SK-N-SH (cell line): ENCODE data around the gene KRTAP10-1. TPM values are rescaled to one million over a fixed set of nuclear protein-coding genes. Genes with fewer than 3 reads are reported as not detected.
A peak's percentile ranks its signal among the peaks of the same experiment; 100 is the strongest.
"Not testable (repeated sequence)": the region's sequence is repeated elsewhere in the genome, so short reads cannot be mapped to it uniquely, and the experiment has no call there.

Experiments used
- CTCF ChIA-PET: fragments of 300-600, 350-600 bp; formaldehyde crosslinking; extraction: SDS; loops from one replicate; lab custom pipeline; 2021; lab: Yijun Ruan, JAX
- POLR2A ChIA-PET: fragments of 350-600 bp; sonication (Branson Sonifier 250); formaldehyde crosslinking; extraction: SDS; loops from one replicate; lab custom pipeline; 2020; ENCODE audit warnings: antibody characterized with exemption, inconsistent platforms; lab: Yijun Ruan, JAX
- DNase-seq: peaks from one replicate; pipeline ENCODE4 v3.0.0; 2012
- H2AFZ ChIP-seq: fragments of 200-600 bp; sonication (generic); 2 replicates; pipeline ENCODE4 v1.8.1; 2016; ENCODE audit warnings: antibody characterized with exemption, mild to moderate bottlenecking, low read depth
- H3F3A ChIP-seq: fragments of 200-600 bp; sonication (generic); replicated peaks from 2 replicates; pipeline ENCODE3; 2016; ENCODE audit warnings: antibody characterized with exemption, mild to moderate bottlenecking; ENCODE audit not compliant: insufficient read depth
- H3K27ac ChIP-seq, 2 experiments: fragments of 200-500 bp in 1 of 2; fragments of 200-600 bp in 1 of 2; sonication (Bioruptor generic) in 1 of 2; sonication (generic), shearing (Covaris generic) in 1 of 2; 2 replicates each; pipeline versions ENCODE4 v1.5.1 to v1.6.1; 2014 to 2016; ENCODE audit warnings: low read depth in 2 of 2, inconsistent platforms in 1 of 2, low read length in 1 of 2, mild to moderate bottlenecking in 1 of 2, mixed read lengths in 1 of 2
- H3K27me3 ChIP-seq: fragments of 200-600 bp; sonication (generic), shearing (Covaris generic); 2 replicates; pipeline ENCODE4 v1.6.1; 2016; ENCODE audit warnings: mixed run types; ENCODE audit not compliant: insufficient read depth
- H3K36me3 ChIP-seq, 2 experiments: fragments of 200-500 bp in 1 of 2; fragments of 200-600 bp in 1 of 2; sonication (Bioruptor generic) in 1 of 2; sonication (generic) in 1 of 2; replicated peaks in 1 of 2; 2 replicates each; pipeline versions ENCODE3 to v1.5.1; 2014 to 2016; ENCODE audit warnings: low read length in 1 of 2, mild to moderate bottlenecking in 1 of 2; ENCODE audit not compliant: insufficient read depth in 2 of 2, control insufficient read depth in 1 of 2
- H3K4me1 ChIP-seq, 2 experiments: fragments of 200-500 bp in 1 of 2; fragments of 200-600 bp in 1 of 2; sonication (Bioruptor generic) in 1 of 2; sonication (generic), shearing (Covaris generic) in 1 of 2; 2 replicates each; pipeline versions ENCODE4 v1.5.1 to v1.6.1; 2014 to 2016; ENCODE audit warnings: low read depth in 1 of 2, low read length in 1 of 2, mixed run types in 1 of 2; ENCODE audit not compliant: insufficient read depth in 2 of 2, control insufficient read depth in 1 of 2
- H3K4me2 ChIP-seq: fragments of 200-600 bp; sonication (generic), shearing (Covaris generic); 2 replicates; pipeline ENCODE4 v1.6.1; 2017; ENCODE audit warnings: mixed run types
- H3K4me3 ChIP-seq, 2 experiments: fragments of 200-500 bp in 1 of 2; fragments of 200-600 bp in 1 of 2; sonication (Bioruptor generic) in 1 of 2; sonication (generic), shearing (Covaris generic) in 1 of 2; 2 replicates each; pipeline versions ENCODE4 v1.5.1 to v1.8.1; 2014 to 2016; ENCODE audit warnings: low read depth in 2 of 2, inconsistent platforms in 1 of 2, low read length in 1 of 2, mild to moderate bottlenecking in 1 of 2, mixed read lengths in 1 of 2, moderate library complexity in 1 of 2
- H3K79me2 ChIP-seq: fragments of 200-600 bp; sonication (generic); 2 replicates; pipeline ENCODE4 v1.8.1; 2017; ENCODE audit warnings: mild to moderate bottlenecking; ENCODE audit not compliant: insufficient read depth
- H3K9ac ChIP-seq: fragments of 200-600 bp; sonication (generic); 2 replicates; pipeline ENCODE4 v1.6.1; 2017; ENCODE audit warnings: mixed run types
- H3K9me2 ChIP-seq: fragments of 200-600 bp; sonication (generic); 2 replicates; pipeline ENCODE4 v1.6.1; 2017; ENCODE audit warnings: mixed run types
- H3K9me3 ChIP-seq: fragments of 200-600 bp; sonication (generic); 2 replicates; pipeline ENCODE4 v1.6.1; 2017; ENCODE audit warnings: mixed run types, mild to moderate bottlenecking, moderate library complexity
- H4K20me1 ChIP-seq: fragments of 200-600 bp; sonication (generic); 2 replicates; pipeline ENCODE4 v1.6.1; 2017; ENCODE audit warnings: mild to moderate bottlenecking, mixed run types; ENCODE audit not compliant: insufficient read depth
- EZH2phosphoT487 ChIP-seq: fragments of 200-600 bp; sonication (generic); IDR thresholded peaks from 2 replicates; pipeline ENCODE4 v1.6.1; 2017; ENCODE audit warnings: low read depth, mixed run types, mild to moderate bottlenecking, antibody characterized with exemption, moderate library complexity, borderline replicate concordance
- GATA2 ChIP-seq: sonication (generic); formaldehyde crosslinking; IDR thresholded peaks from 2 replicates; pipeline ENCODE4 v1.5.0; 2020; ENCODE audit warnings: mild to moderate bottlenecking, missing genetic modification reagents
- MXI1 ChIP-seq: IDR thresholded peaks from 2 replicates; pipeline ENCODE4 v1.6.1; 2012; ENCODE audit warnings: mild to moderate bottlenecking, low read depth, low read length, improper control_type of control experiment
- NFIC ChIP-seq: IDR thresholded peaks from 2 replicates; pipeline ENCODE4 v1.4.0; 2012; ENCODE audit warnings: borderline replicate concordance
- NRF1 ChIP-seq: IDR thresholded peaks from 2 replicates; pipeline ENCODE4 v1.6.1; 2012; ENCODE audit warnings: low read depth, mild to moderate bottlenecking, low read length
- RAD21 ChIP-seq: IDR thresholded peaks from 2 replicates; pipeline ENCODE4 v1.6.1; 2012; ENCODE audit warnings: mild to moderate bottlenecking, low read length
- RXRA ChIP-seq: IDR thresholded peaks from 2 replicates; pipeline ENCODE4 v1.4.0; 2012; ENCODE audit warnings: low read depth, mild to moderate bottlenecking, borderline replicate concordance
- SIN3A ChIP-seq: IDR thresholded peaks from 2 replicates; pipeline ENCODE4 v1.6.1; 2012; ENCODE audit warnings: low read depth, mild to moderate bottlenecking, low read length, moderate library complexity, borderline replicate concordance
- SMC3 ChIP-seq: IDR thresholded peaks from 2 replicates; pipeline ENCODE4 v1.6.1; 2012; ENCODE audit warnings: low read depth, low read length, improper control_type of control experiment
- WGBS: methylation state at CpG from one replicate; pipeline ENCODE4 v1.1.6; 2017; ENCODE audit warnings: low lambda C conversion rate; 5-methylcytosine and 5-hydroxymethylcytosine counted together
- polyA plus RNA-seq, 3 experiments: library from polyadenylated mRNA; depleted of rRNA; stranded (reverse); fragments of >200 nt; gene quantifications; 2 replicates each; pipeline ENCODE4 v1.2.3, GENCODE V29; 2012
- TF ChIP-seq, protein P1 (sequence below): IDR thresholded peaks from 2 replicates; pipeline ENCODE4; 2012

Gene KRTAP10-1
- polyA plus RNA-seq, 1 of the 3 experiments (the other 2 are of a cell fraction): not detected

GRCh38 chr21:44582055-44582454 lies 42.1 kb upstream of the KRTAP10-1 start:
- no peaks in the 10 kb centered on the region for H3K9me3 ChIP-seq
- no peaks in the 10 kb centered on the region for H4K20me1 ChIP-seq
- no peak for DNase-seq
- peaks cover 6% of the 10 kb centered on the region; the same call in 1 of the 2 replicates for H3K27me3 ChIP-seq
- peak; percentile 22; the same call in 1 of the 2 replicates for TF ChIP-seq GATA2 (CRISPR knock-in tag)
- TF ChIP-seq MXI1: peak; percentile 52; the same call in 1 of the 2 replicates
- no peak for TF ChIP-seq SIN3A
- no peak for TF ChIP-seq SMC3
- no peak for TF ChIP-seq RXRA
- no peak for TF ChIP-seq NRF1
- H3K79me2 ChIP-seq: no peaks in the 10 kb centered on the region
- 3% methylated on average over 10 of the region's 15 CpGs for WGBS
- H3K4me2 ChIP-seq: no peak overlapping the region
- H2AFZ ChIP-seq: no peak overlapping the region
- ChIA-PET CTCF (no interaction called here), POLR2A (no interaction called here)
- no peak overlapping the region for H3K27ac ChIP-seq
- H3K4me3 ChIP-seq: no peak overlapping the region; a peak in 1 of 4 replicates
- H3F3A ChIP-seq: no peaks in the 10 kb centered on the region
- H3K36me3 ChIP-seq: no peaks in the 10 kb centered on the region
- no peak overlapping the region for H3K9ac ChIP-seq
- H3K9me2 ChIP-seq: no peaks in the 10 kb centered on the region
- peaks cover 0 to 10% of the 10 kb centered on the region in 2 experiments; a peak in 1 of 4 replicates for H3K4me1 ChIP-seq

GRCh38 chr21:44581158-44581557 lies 41.2 kb upstream of the KRTAP10-1 start:
- 31% methylated on average over 3 of the region's 3 CpGs for WGBS
- Histone ChIP-seq H3K9me2 (no peaks in the 10 kb centered on the region), H3K27ac (no peak overlapping the region), H2AFZ (no peak overlapping the region), H3K9me3 (no peaks in the 10 kb centered on the region), H3K27me3 (peaks cover 8% of the 10 kb centered on the region; the same call in 1 of the 2 replicates), H3K4me2 (no peak overlapping the region), H3K4me1 (peaks cover 0 to 10% of the 10 kb centered on the region in 2 experiments; a peak in 1 of 4 replicates)
- POLR2A ChIA-PET: no interaction called here
- TF ChIP-seq GATA2 (CRISPR knock-in tag): no peak
- TF ChIP-seq, protein P1, sequence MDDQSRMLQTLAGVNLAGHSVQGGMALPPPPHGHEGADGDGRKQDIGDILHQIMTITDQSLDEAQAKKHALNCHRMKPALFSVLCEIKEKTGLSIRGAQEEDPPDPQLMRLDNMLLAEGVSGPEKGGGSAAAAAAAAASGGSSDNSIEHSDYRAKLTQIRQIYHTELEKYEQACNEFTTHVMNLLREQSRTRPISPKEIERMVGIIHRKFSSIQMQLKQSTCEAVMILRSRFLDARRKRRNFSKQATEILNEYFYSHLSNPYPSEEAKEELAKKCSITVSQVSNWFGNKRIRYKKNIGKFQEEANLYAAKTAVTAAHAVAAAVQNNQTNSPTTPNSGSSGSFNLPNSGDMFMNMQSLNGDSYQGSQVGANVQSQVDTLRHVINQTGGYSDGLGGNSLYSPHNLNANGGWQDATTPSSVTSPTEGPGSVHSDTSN: no peak
- TF ChIP-seq NFIC: no peak
- no peak for TF ChIP-seq RAD21
- no peak for TF ChIP-seq EZH2phosphoT487
- TF ChIP-seq, all 33 proteins: peak for 0
- Histone ChIP-seq H3K79me2 (no peaks in the 10 kb centered on the region), H3F3A (no peaks in the 10 kb centered on the region), H3K4me3 (no peak overlapping the region), H3K36me3 (no peaks in the 10 kb centered on the region), H3K9ac (no peak overlapping the region), H4K20me1 (no peaks in the 10 kb centered on the region)
- DNase-seq: no peak
- CTCF ChIA-PET: interaction anchor here (1.1 kb wide), 2 partner anchors 15 to 212 kb away, joined by 3 to 5 read pairs; no protein-coding TSS in a partner anchor

DNA sequence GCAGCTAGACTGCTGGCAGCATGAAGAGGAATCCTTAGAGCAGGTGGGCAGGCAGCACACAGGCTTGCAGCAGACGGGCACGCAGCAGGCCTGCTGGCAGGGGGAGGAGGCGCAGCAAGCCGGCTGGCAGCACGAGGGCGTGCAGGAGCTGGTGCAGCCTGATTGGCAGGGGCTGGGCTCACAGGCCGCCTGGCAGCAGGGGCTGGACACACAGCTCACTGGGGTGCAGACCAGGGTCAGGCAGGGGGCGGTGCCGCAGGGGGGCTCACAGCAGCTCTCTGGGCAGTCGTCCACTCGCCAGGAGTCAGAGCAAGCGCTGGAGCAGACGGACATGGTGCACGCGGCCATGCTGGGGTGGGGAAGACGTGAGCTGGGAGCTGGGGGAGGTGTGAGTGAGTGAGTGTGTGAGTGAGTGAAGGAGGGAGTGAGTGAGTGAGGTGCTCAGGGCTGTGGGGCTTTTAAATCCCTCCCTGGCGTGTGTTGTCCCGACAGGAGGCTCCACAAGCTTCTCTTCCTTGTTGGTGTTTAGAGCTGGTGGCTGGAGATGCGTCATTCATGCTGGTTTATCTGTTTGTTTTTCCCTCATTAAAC lies 40.3 kb upstream of the KRTAP10-1 start, which contains the start of gene KRTAP10-5:
Gene KRTAP10-5 (minus strand): TSS at position 374 of the 591 bp plus-strand sequence. CDS start 26 bp downstream, at position 348.
- not testable (repeated sequence) for DNase-seq

More for the DNA sequence above, 40.3 kb upstream of the KRTAP10-1 start, which contains the start of gene KRTAP10-5:
- H3K9me2 ChIP-seq, H3K36me3 ChIP-seq, H4K20me1 ChIP-seq, H3K4me2 ChIP-seq, POLR2A ChIA-PET, H3K79me2 ChIP-seq, H3K4me1 ChIP-seq, H3K9ac ChIP-seq, H3K9me3 ChIP-seq, H3F3A ChIP-seq, H3K27ac ChIP-seq, H2AFZ ChIP-seq: not testable (repeated sequence)
- CTCF ChIA-PET: interaction anchor here (1.1 kb wide), 2 partner anchors 16 to 213 kb away, joined by 3 to 5 read pairs; no protein-coding TSS in a partner anchor
- WGBS: 20% methylated on average over 10 of the region's 19 CpGs
- Histone ChIP-seq H3K27me3 (peaks cover 12% of the 10 kb centered on the region; the same call in 1 of the 2 replicates), H3K4me3 (peak within 1 kb of the TSS in 1 of 2 experiments; percentile 8; a peak in 1 of 4 replicates)
